Uterus (tissue), 4 donors: ENCODE measurements around the gene SSBP3. TPM values are rescaled to one million over a fixed set of nuclear protein-coding genes. Genes with fewer than 3 reads are reported as not detected.

Experiments used
- DNase-seq, 2 donors: peaks; one replicate each; pipeline ENCODE4 v3.0.0-alpha.2; 2019 to 2020
- H3K27ac ChIP-seq, 2 donors: fragments of 200-600 bp; sonication (generic); 1 replicate in 1 of 2; 2 replicates in 1 of 2; pipeline ENCODE4 v1.5.1; 2016 to 2018
- H3K27me3 ChIP-seq, 2 donors: fragments of 200-600 bp; sonication (generic); one replicate each; pipeline ENCODE4 v1.5.1; 2018 to 2019; ENCODE audit warnings: control low read depth in 1 of 2
- H3K36me3 ChIP-seq, 2 donors: fragments of 200-600 bp; sonication (generic); one replicate each; pipeline ENCODE4 v1.5.1; 2019; ENCODE audit warnings: control low read depth in 1 of 2
- H3K4me1 ChIP-seq, 2 donors: fragments of 200-600 bp; sonication (generic); one replicate each; pipeline ENCODE4 v1.5.1; 2018 to 2019; ENCODE audit warnings: control low read depth in 1 of 2
- H3K4me3 ChIP-seq, 2 donors: fragments of 200-600 bp; sonication (generic); 1 replicate in 1 of 2; 2 replicates in 1 of 2; pipeline ENCODE4 v1.5.1; 2018 to 2019; ENCODE audit warnings: mild to moderate bottlenecking in 1 of 2
- H3K9me3 ChIP-seq, 2 donors: fragments of 200-600 bp; sonication (generic); one replicate each; pipeline ENCODE4 v1.5.1; 2019; ENCODE audit warnings: control low read depth in 1 of 2
- CTCF ChIP-seq, 4 experiments: fragments of 200-600 bp in 2 of 4; fragments of 450-650 bp in 2 of 4; sonication (generic) in 2 of 4; IDR thresholded peaks; one replicate each; pipeline ENCODE4 v1.5.1; 2016 to 2019; ENCODE audit warnings: antibody characterized with exemption in 4 of 4, mild to moderate bottlenecking in 2 of 4, moderate library complexity in 1 of 4
- POLR2A ChIP-seq, 2 donors: fragments of 450-650 bp; IDR thresholded peaks; one replicate each; pipeline ENCODE4 v1.6.1; 2016; ENCODE audit warnings: antibody characterized with exemption in 2 of 2, mild to moderate bottlenecking in 1 of 2, moderate library complexity in 1 of 2
- intact Hi-C: fragments of 100-400 bp; cut with DNase I; formaldehyde crosslinking; loops from one replicate; pipeline ENCODE4 v1.15.1; 2023; ENCODE audit warnings: low total_unique reads
- total RNA-seq, 4 donors: library from RNA; depleted of rRNA in 3 of 4; stranded (reverse); fragments of >200 nt in 3 of 4; gene quantifications; one replicate each; pipeline versions ENCODE4 v1.1.0 to v1.2.4, GENCODE V29; 2014 to 2023
- donor health status: DM: yes; HTN: yes; CAD: no.

The SSBP3 gene
- total RNA-seq, 4 donors from 2014 or later = 19.7 to 125 (median 31.4) TPM

GRCh38 chr1:54331091-54331772, 75.0 kb downstream of the SSBP3 start:
- TF ChIP-seq CTCF (IDR thresholded peaks at IDR 0.05) (no peak), POLR2A (IDR thresholded peaks at IDR 0.05) (no peak)
- Histone ChIP-seq H3K4me1 (peaks cover 30 to 41% of the 10 kb centered on the region in 2 donors), H3K4me3 (no peak overlapping the region), H3K36me3 (no peaks in the 10 kb centered on the region), H3K9me3 (no peaks in the 10 kb centered on the region), H3K27ac (peak overlapping the region; percentile 83 to 89), H3K27me3 (no peaks in the 10 kb centered on the region)
- no peak for DNase-seq
- intact Hi-C loops = no loop called here

GRCh38 chr1:54329312-54330003, 76.7 kb downstream of the SSBP3 start:
- no peak overlapping the region for H3K4me3 ChIP-seq
- TF ChIP-seq CTCF (IDR thresholded peaks at IDR 0.05) (no peak), POLR2A (IDR thresholded peaks at IDR 0.05) (no peak)
- peak in 1 of 2 donors; percentile 62 for DNase-seq
- no peaks in the 10 kb centered on the region for H3K36me3 ChIP-seq
- no peaks in the 10 kb centered on the region for H3K9me3 ChIP-seq
- no peaks in the 10 kb centered on the region for H3K27me3 ChIP-seq
- peaks cover 22 to 53% of the 10 kb centered on the region in 2 donors for H3K4me1 ChIP-seq
- intact Hi-C loops = loop anchor here (10.0 kb wide), 1 partner anchor 55 kb away; no protein-coding TSS in a partner anchor
- H3K27ac ChIP-seq = peak overlapping the region; percentile 83 to 88

- Histone ChIP-seq H3K4me1 (peaks cover 20 to 65% of the 10 kb centered on the region in 2 donors), H3K27ac (peak overlapping the region; percentile 83 to 88), H3K36me3 (no peaks in the 10 kb centered on the region), H3K9me3 (no peaks in the 10 kb centered on the region), H3K27me3 (no peaks in the 10 kb centered on the region), H3K4me3 (no peak overlapping the region)
- intact Hi-C loops = loop anchor here (10.0 kb wide), 1 partner anchor 53 kb away; no protein-coding TSS in a partner anchor
- TF ChIP-seq POLR2A (IDR thresholded peaks at IDR 0.05) = no peak
- no peak for TF ChIP-seq CTCF (IDR thresholded peaks at IDR 0.05)
- peak in 1 of 2 donors; percentile 64 for DNase-seq
Measured at GRCh38 chr1:54328066-54328636, 78.0 kb downstream of the SSBP3 start.

- Histone ChIP-seq H3K36me3 (no peaks in the 10 kb centered on the region), H3K4me3 (no peak overlapping the region), H3K9me3 (no peaks in the 10 kb centered on the region), H3K27ac (peak overlapping the region; percentile 83 to 88), H3K4me1 (peaks cover 20 to 68% of the 10 kb centered on the region in 2 donors), H3K27me3 (no peaks in the 10 kb centered on the region)
- DNase-seq = no peak
- intact Hi-C loops = loop anchor here (10.0 kb wide), 1 partner anchor 53 kb away; no protein-coding TSS in a partner anchor
- TF ChIP-seq POLR2A (IDR thresholded peaks at IDR 0.05) = no peak
- TF ChIP-seq CTCF (IDR thresholded peaks at IDR 0.05) = no peak
Measured at GRCh38 chr1:54327386-54328065, 78.7 kb downstream of the SSBP3 start.
